H9 (cell line): ENCODE data around the gene SATB1. TPM values are rescaled to one million over a fixed set of nuclear protein-coding genes. Genes with fewer than 3 reads are reported as not detected.

Experiments
- DNase-seq: peaks from one replicate; pipeline ENCODE4 v3.0.0-alpha.2; 2017
- H2AFZ ChIP-seq: one replicate; pipeline ENCODE4 v1.6.1; 2013; ENCODE audit warnings: mild to moderate bottlenecking, low read length, control low read depth, moderate library complexity
- H2AK5ac ChIP-seq: 2 replicates; pipeline ENCODE4 v1.6.1; 2013; ENCODE audit warnings: low read length, control low read depth, mixed read lengths; ENCODE audit not compliant: insufficient read length
- H2BK120ac ChIP-seq: one replicate; pipeline ENCODE4 v1.6.1; 2013; ENCODE audit warnings: low read depth, mild to moderate bottlenecking, low read length, control low read depth, inconsistent platforms; ENCODE audit not compliant: poor library complexity, severe bottlenecking
- H2BK12ac ChIP-seq: 2 replicates; pipeline ENCODE4 v1.6.1; 2013; ENCODE audit warnings: low read length, control low read depth, mixed read lengths, low read depth; ENCODE audit not compliant: insufficient read length
- H2BK15ac ChIP-seq: 2 replicates; pipeline ENCODE4 v1.6.1; 2013; ENCODE audit warnings: low read depth, low read length, control low read depth
- H2BK20ac ChIP-seq: one replicate; pipeline ENCODE4 v1.6.1; 2013; ENCODE audit warnings: low read depth, mild to moderate bottlenecking, low read length, control low read depth, inconsistent platforms; ENCODE audit not compliant: poor library complexity, severe bottlenecking
- H2BK5ac ChIP-seq: 2 replicates; pipeline ENCODE4 v1.6.1; 2013; ENCODE audit warnings: low read length, control low read depth, mixed read lengths; ENCODE audit not compliant: insufficient read length
- H3K14ac ChIP-seq: 2 replicates; pipeline ENCODE4 v1.6.1; 2013; ENCODE audit warnings: low read length, control low read depth; ENCODE audit not compliant: insufficient read depth
- H3K18ac ChIP-seq: 2 replicates; pipeline ENCODE4 v1.6.1; 2013; ENCODE audit warnings: low read depth, mild to moderate bottlenecking, mixed read lengths, low read length, control low read depth; ENCODE audit not compliant: insufficient read length
- H3K23ac ChIP-seq: 2 replicates; pipeline ENCODE4 v1.6.1; 2013; ENCODE audit warnings: low read length, control low read depth, mixed read lengths, low read depth; ENCODE audit not compliant: insufficient read length
- H3K23me2 ChIP-seq: 2 replicates; pipeline ENCODE4 v1.6.1; 2013; ENCODE audit warnings: low read depth, mild to moderate bottlenecking, mixed read lengths, low read length, control low read depth; ENCODE audit not compliant: insufficient read length, poor library complexity, severe bottlenecking
- H3K27ac ChIP-seq: 2 replicates; pipeline ENCODE4 v1.5.1; 2013; ENCODE audit warnings: low read length, control low read depth, mixed read lengths, low read depth; ENCODE audit not compliant: insufficient read length
- H3K27me3 ChIP-seq: 2 replicates; pipeline ENCODE4 v1.6.1; 2013; ENCODE audit warnings: low read length, control low read depth, inconsistent platforms; ENCODE audit not compliant: insufficient read depth
- H3K4ac ChIP-seq: 2 replicates; pipeline ENCODE4 v1.6.1; 2013; ENCODE audit warnings: low read depth, mild to moderate bottlenecking, control low read depth, inconsistent platforms, low read length, moderate library complexity
- H3K4me1 ChIP-seq: 2 replicates; pipeline ENCODE4 v1.6.1; 2013; ENCODE audit warnings: low read length, control low read depth, inconsistent platforms; ENCODE audit not compliant: insufficient read depth
- H3K4me2 ChIP-seq: 2 replicates; pipeline ENCODE4 v1.6.1; 2013; ENCODE audit warnings: low read length, control low read depth, mixed read lengths; ENCODE audit not compliant: insufficient read length, insufficient read depth
- H3K56ac ChIP-seq: 2 replicates; pipeline ENCODE4 v1.6.1; 2013; ENCODE audit warnings: low read depth, mild to moderate bottlenecking, mixed read lengths, low read length, control low read depth; ENCODE audit not compliant: insufficient read length
- H3K79me1 ChIP-seq: 2 replicates; pipeline ENCODE4 v1.6.1; 2013; ENCODE audit warnings: low read depth, mild to moderate bottlenecking, moderate library complexity, low read length, control low read depth, inconsistent platforms; ENCODE audit not compliant: insufficient read depth, poor library complexity, severe bottlenecking
- H3K79me2 ChIP-seq: 2 replicates; pipeline ENCODE4 v1.6.1; 2013; ENCODE audit warnings: low read length, control low read depth, inconsistent platforms; ENCODE audit not compliant: insufficient read depth
- H3K9ac ChIP-seq: 2 replicates; pipeline ENCODE4 v1.6.1; 2013; ENCODE audit warnings: low read length, control low read depth, mixed read lengths; ENCODE audit not compliant: insufficient read length; ENCODE audit errors: extremely low read depth
- H3K9me3 ChIP-seq: one replicate; pipeline ENCODE4 v1.6.1; 2013; ENCODE audit warnings: low read depth, low read length, inconsistent platforms; ENCODE audit not compliant: control insufficient read depth
- H3T11ph ChIP-seq: one replicate; pipeline ENCODE4 v1.6.1; 2013; ENCODE audit warnings: mild to moderate bottlenecking, low read length, control low read depth, inconsistent platforms
- H4K20me1 ChIP-seq: one replicate; pipeline ENCODE4 v1.6.1; 2013; ENCODE audit not compliant: control insufficient read depth, insufficient read length, insufficient read depth
- H4K5ac ChIP-seq: 2 replicates; pipeline ENCODE4 v1.6.1; 2013; ENCODE audit warnings: low read depth, mild to moderate bottlenecking, mixed read lengths, low read length, control low read depth; ENCODE audit not compliant: insufficient read length
- H4K8ac ChIP-seq: replicated peaks from 2 replicates; pipeline ENCODE4 v1.6.1; 2013; ENCODE audit warnings: low read length, control low read depth, mixed read lengths, low read depth; ENCODE audit not compliant: insufficient read length
- H4K91ac ChIP-seq: 2 replicates; pipeline ENCODE4 v1.6.1; 2013; ENCODE audit warnings: low read depth, mild to moderate bottlenecking, moderate library complexity, mixed read lengths, low read length, control low read depth; ENCODE audit not compliant: insufficient read length
- H3K27ac Mint-ChIP-seq, 3 experiments: 2 replicates in 2 of 3; 3 replicates in 1 of 3; pipeline ENCODE4 v1.8.0; 2020 to 2021; ENCODE audit warnings: mixed read lengths in 3 of 3, mild to moderate bottlenecking in 1 of 3, moderate library complexity in 1 of 3
- H3K27me3 Mint-ChIP-seq: 2 replicates; pipeline ENCODE4 v1.8.0; 2021; ENCODE audit warnings: low read depth, mild to moderate bottlenecking, moderate library complexity, mixed read lengths
- H3K36me3 Mint-ChIP-seq, 3 experiments: 2 replicates in 2 of 3; 3 replicates in 1 of 3; pipeline ENCODE4 v1.8.0; 2020 to 2021; ENCODE audit warnings: low read depth in 3 of 3, mixed read lengths in 3 of 3; ENCODE audit not compliant: insufficient read depth in 1 of 3
- H3K4me1 Mint-ChIP-seq, 2 experiments: 2 replicates each; pipeline ENCODE4 v1.8.0; 2020; ENCODE audit warnings: mixed read lengths in 2 of 2
- H3K4me3 Mint-ChIP-seq, 2 experiments: 2 replicates in 1 of 2; 3 replicates in 1 of 2; pipeline ENCODE4 v1.8.0; 2020 to 2021; ENCODE audit warnings: mild to moderate bottlenecking in 2 of 2, mixed read lengths in 2 of 2, moderate library complexity in 1 of 2
- H3K9me3 Mint-ChIP-seq, 2 experiments: 2 replicates in 1 of 2; 3 replicates in 1 of 2; pipeline ENCODE4 v1.8.0; 2020; ENCODE audit warnings: mild to moderate bottlenecking in 2 of 2, mixed read lengths in 2 of 2, moderate library complexity in 1 of 2
- WGBS: extraction: QIAGEN DNeasy Blood & Tissue Kit; methylation state at CpG from one replicate; pipeline ENCODE4 v1.1.7; 2013; ENCODE audit warnings: missing lambda C conversion rate, low lambda C conversion rate, mixed read lengths; ENCODE audit not compliant: insufficient read length; ENCODE audit errors: extremely low coverage; 5-methylcytosine and 5-hydroxymethylcytosine counted together
- total RNA-seq: library from RNA; stranded (reverse); gene quantifications from 2 replicates; pipeline ENCODE4 v1.2.1, GENCODE V29; 2021
- TF ChIP-seq, protein P1 (sequence below): fragments of 200-600 bp; sonication (generic); conservative IDR thresholded peaks from 3 replicates; pipeline ENCODE4 v1.8.0; 2021; ENCODE audit warnings: antibody characterized with exemption, mild to moderate bottlenecking

SATB1 gene
- total RNA-seq, 1 experiment from 2014 or later = 30.7 TPM

DNA sequence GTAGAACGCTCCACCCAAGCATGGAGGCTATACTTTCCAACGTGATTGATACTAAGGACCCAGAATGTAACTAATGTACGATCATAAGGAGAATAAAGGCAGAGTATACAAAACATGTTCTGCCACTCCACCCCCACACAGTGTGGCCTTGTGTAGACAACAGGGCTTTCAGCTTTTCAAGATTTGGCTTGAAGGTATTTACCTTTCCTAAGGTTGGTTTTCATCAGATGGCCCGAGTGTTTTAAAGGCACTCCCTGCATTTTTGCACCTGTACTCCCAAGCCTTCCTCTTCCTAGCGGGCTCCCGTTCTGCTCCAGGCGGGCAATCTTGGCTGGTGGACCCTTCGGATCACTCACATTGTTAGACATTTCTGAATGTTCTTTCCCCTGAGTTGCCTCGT lies 4.6 kb downstream of the SATB1 start:
- Histone ChIP-seq H2BK12ac (no peak overlapping the region), H3K23ac (no peak overlapping the region), H3K9ac (no peak overlapping the region), H4K8ac (no peak overlapping the region), H3K4ac (no peak overlapping the region), H2BK15ac (no peak overlapping the region), H3K14ac (no peak overlapping the region), H4K5ac (no peak overlapping the region), H4K91ac (no peak overlapping the region), H3K27me3 (no peaks in the 10 kb centered on the region), H3K9me3 (no peaks in the 10 kb centered on the region), H3K4me2 (no peak overlapping the region), H3K56ac (no peak overlapping the region), H2AK5ac (no peak overlapping the region), H3T11ph (no peak overlapping the region), H3K27ac (no peak overlapping the region), H3K79me1 (no peaks in the 10 kb centered on the region), H2BK120ac (no peak overlapping the region), H3K23me2 (peaks cover 10% of the 10 kb centered on the region), H2BK20ac (no peak overlapping the region), H2BK5ac (no peak overlapping the region), H2AFZ (no peak overlapping the region), H4K20me1 (no peaks in the 10 kb centered on the region), H3K79me2 (peaks cover 1% of the 10 kb centered on the region; the same call in 1 of the 2 replicates), H3K4me1 (peaks cover 2% of the 10 kb centered on the region; the same call in 1 of the 2 replicates), H3K18ac (no peak overlapping the region)
- no peaks in the 10 kb centered on the region for H3K27me3 Mint-ChIP-seq
- DNase-seq = no peak
- H3K9me3 Mint-ChIP-seq = no peaks in the 10 kb centered on the region
- no peak overlapping the region; a peak in 1 of 7 replicates for H3K27ac Mint-ChIP-seq
- no CpG with 5 or more reads among the region's 9 CpGs for WGBS
- peaks cover 0 to 27% (median 24%) of the 10 kb centered on the region in 3 experiments; a peak in 5 of 7 replicates for H3K36me3 Mint-ChIP-seq
- H3K4me3 Mint-ChIP-seq = no peak overlapping the region
- H3K4me1 Mint-ChIP-seq = peaks cover 15% of the 10 kb centered on the region in 2 experiments
- TF ChIP-seq, protein P1, sequence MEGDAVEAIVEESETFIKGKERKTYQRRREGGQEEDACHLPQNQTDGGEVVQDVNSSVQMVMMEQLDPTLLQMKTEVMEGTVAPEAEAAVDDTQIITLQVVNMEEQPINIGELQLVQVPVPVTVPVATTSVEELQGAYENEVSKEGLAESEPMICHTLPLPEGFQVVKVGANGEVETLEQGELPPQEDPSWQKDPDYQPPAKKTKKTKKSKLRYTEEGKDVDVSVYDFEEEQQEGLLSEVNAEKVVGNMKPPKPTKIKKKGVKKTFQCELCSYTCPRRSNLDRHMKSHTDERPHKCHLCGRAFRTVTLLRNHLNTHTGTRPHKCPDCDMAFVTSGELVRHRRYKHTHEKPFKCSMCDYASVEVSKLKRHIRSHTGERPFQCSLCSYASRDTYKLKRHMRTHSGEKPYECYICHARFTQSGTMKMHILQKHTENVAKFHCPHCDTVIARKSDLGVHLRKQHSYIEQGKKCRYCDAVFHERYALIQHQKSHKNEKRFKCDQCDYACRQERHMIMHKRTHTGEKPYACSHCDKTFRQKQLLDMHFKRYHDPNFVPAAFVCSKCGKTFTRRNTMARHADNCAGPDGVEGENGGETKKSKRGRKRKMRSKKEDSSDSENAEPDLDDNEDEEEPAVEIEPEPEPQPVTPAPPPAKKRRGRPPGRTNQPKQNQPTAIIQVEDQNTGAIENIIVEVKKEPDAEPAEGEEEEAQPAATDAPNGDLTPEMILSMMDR = no peak
